Measurements from ENCODE around the gene SDK2.

DNA sequence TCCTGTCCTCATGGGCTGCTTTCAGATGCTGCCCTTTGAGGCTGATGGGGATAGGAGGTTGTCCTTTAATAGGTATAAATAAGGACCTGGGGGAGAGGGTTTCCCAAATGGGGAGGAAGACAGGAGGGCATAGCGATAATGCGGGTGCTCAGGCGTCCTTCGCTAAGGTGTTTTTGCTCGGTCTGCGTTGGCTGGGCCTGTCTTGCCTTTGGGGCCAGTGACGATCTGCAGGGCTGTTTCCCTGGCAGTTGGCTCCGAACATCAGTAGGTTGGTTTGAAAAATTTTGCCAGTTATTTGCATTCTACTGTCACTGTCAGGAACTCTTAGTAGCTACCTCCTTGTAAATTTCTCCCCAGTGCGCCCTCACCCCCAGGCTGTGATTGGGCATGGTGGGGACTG is 294.6 kb downstream of the SDK2 start:
- TF ChIP-seq, protein P1, sequence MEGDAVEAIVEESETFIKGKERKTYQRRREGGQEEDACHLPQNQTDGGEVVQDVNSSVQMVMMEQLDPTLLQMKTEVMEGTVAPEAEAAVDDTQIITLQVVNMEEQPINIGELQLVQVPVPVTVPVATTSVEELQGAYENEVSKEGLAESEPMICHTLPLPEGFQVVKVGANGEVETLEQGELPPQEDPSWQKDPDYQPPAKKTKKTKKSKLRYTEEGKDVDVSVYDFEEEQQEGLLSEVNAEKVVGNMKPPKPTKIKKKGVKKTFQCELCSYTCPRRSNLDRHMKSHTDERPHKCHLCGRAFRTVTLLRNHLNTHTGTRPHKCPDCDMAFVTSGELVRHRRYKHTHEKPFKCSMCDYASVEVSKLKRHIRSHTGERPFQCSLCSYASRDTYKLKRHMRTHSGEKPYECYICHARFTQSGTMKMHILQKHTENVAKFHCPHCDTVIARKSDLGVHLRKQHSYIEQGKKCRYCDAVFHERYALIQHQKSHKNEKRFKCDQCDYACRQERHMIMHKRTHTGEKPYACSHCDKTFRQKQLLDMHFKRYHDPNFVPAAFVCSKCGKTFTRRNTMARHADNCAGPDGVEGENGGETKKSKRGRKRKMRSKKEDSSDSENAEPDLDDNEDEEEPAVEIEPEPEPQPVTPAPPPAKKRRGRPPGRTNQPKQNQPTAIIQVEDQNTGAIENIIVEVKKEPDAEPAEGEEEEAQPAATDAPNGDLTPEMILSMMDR (conservative IDR thresholded peaks at IDR 0.05; ENCODE audit: low read depth, low read length): no peak
- TF ChIP-seq EZH2 (IDR thresholded peaks at IDR 0.05; ENCODE audit: borderline replicate concordance, low read depth, low read length, poor library complexity, severe bottlenecking): no peak
